IMR-90 (cell line): ENCODE data around the gene TCF4. TPM values are rescaled to one million over a fixed set of nuclear protein-coding genes. Genes with fewer than 3 reads are reported as not detected.
A peak's percentile ranks its signal among the peaks of the same experiment; 100 is the strongest.

Source experiments
- ATAC-seq: fragments of 200-7000 bp; cut with Tn5 transposase; 2 replicates; pipeline ENCODE4 v1.9.1; 2020; ENCODE audit warnings: low read depth, mild to moderate bottlenecking, moderate library complexity
- BruUV-seq: library from RNA; stranded (reverse); fragments of 400-500 nt; replicated peaks from 2 replicates; lab custom pipeline; 2021; lab: Mats Ljungman, UMichigan
- CTCF ChIA-PET: fragments of 300-600 bp; formaldehyde crosslinking; extraction: SDS; loops from one replicate; lab custom pipeline; 2021; ENCODE audit warnings: antibody characterized with exemption; lab: Yijun Ruan, JAX
- POLR2A ChIA-PET: fragments of 300-600 bp; sonication (Branson Sonifier 250); formaldehyde crosslinking; loops from one replicate; lab custom pipeline; 2022; ENCODE audit warnings: antibody characterized with exemption; ENCODE audit not compliant: unreplicated experiment; lab: Charles Lee
- DNase-seq: peaks from one replicate; pipeline ENCODE4 v3.0.0; 2013
- H2AFZ ChIP-seq: replicated peaks from 2 replicates; pipeline ENCODE3; 2013; ENCODE audit warnings: low read length, mild to moderate bottlenecking; ENCODE audit not compliant: poor library complexity
- H2AK5ac ChIP-seq: 2 replicates; pipeline ENCODE4 v1.6.1; 2013; ENCODE audit warnings: low read depth, low read length, inconsistent platforms
- H2AK9ac ChIP-seq: replicated peaks from 2 replicates; pipeline ENCODE3; 2013; ENCODE audit warnings: mild to moderate bottlenecking, low read depth, low read length, moderate library complexity; ENCODE audit not compliant: poor library complexity
- H2BK120ac ChIP-seq: 2 replicates; pipeline ENCODE4 v1.6.1; 2013; ENCODE audit warnings: low read depth, low read length, inconsistent platforms
- H2BK15ac ChIP-seq: 3 replicates; pipeline ENCODE4 v1.6.1; 2013; ENCODE audit warnings: low read depth, low read length, inconsistent platforms
- H2BK20ac ChIP-seq: 2 replicates; pipeline ENCODE4 v1.6.1; 2013; ENCODE audit warnings: low read depth, mild to moderate bottlenecking, inconsistent platforms, low read length, moderate library complexity
- H2BK5ac ChIP-seq: 2 replicates; pipeline ENCODE4 v1.6.1; 2013; ENCODE audit warnings: mild to moderate bottlenecking, low read depth, low read length, inconsistent platforms; ENCODE audit not compliant: poor library complexity, severe bottlenecking
- H3K14ac ChIP-seq: replicated peaks from 2 replicates; pipeline ENCODE4 v1.6.1; 2013; ENCODE audit warnings: low read depth, low read length, inconsistent platforms
- H3K18ac ChIP-seq: 2 replicates; pipeline ENCODE4 v1.6.1; 2013; ENCODE audit warnings: low read depth, low read length, control low read depth
- H3K23ac ChIP-seq: 2 replicates; pipeline ENCODE4 v1.6.1; 2013; ENCODE audit warnings: low read depth, low read length, inconsistent platforms
- H3K27ac ChIP-seq: 2 replicates; pipeline ENCODE4 v1.5.1; 2013; ENCODE audit warnings: mild to moderate bottlenecking, control low read depth, low read length; ENCODE audit not compliant: insufficient read depth
- H3K27me3 ChIP-seq: 2 replicates; pipeline ENCODE4 v1.6.1; 2013; ENCODE audit warnings: low read length; ENCODE audit not compliant: control insufficient read depth, insufficient read depth
- H3K36me3 ChIP-seq: 2 replicates; pipeline ENCODE4 v1.6.1; 2013; ENCODE audit warnings: low read length, mixed read lengths; ENCODE audit not compliant: control insufficient read depth, insufficient read depth
- H3K4ac ChIP-seq: 2 replicates; pipeline ENCODE4 v1.6.1; 2013; ENCODE audit warnings: low read depth, low read length, inconsistent platforms
- H3K4me1 ChIP-seq: 2 replicates; pipeline ENCODE4 v1.6.1; 2013; ENCODE audit warnings: low read length, mixed read lengths; ENCODE audit not compliant: control insufficient read depth, insufficient read depth
- H3K4me2 ChIP-seq: 2 replicates; pipeline ENCODE4 v1.6.1; 2013; ENCODE audit warnings: low read depth, mild to moderate bottlenecking, control low read depth, low read length, moderate library complexity
- H3K4me3 ChIP-seq: 2 replicates; pipeline ENCODE4 v1.5.1; 2013; ENCODE audit warnings: low read depth, mild to moderate bottlenecking, control low read depth, low read length, moderate library complexity; ENCODE audit not compliant: insufficient read depth
- H3K56ac ChIP-seq: 2 replicates; pipeline ENCODE4 v1.6.1; 2013; ENCODE audit warnings: low read length, inconsistent platforms; ENCODE audit not compliant: insufficient read depth; ENCODE audit errors: extremely low read depth
- H3K79me1 ChIP-seq, 2 experiments: 2 replicates each; pipeline ENCODE4 v1.6.1; 2013; ENCODE audit warnings: low read length in 2 of 2, inconsistent platforms in 1 of 2, low read depth in 1 of 2
- H3K9ac ChIP-seq: 2 replicates; pipeline ENCODE4 v1.6.1; 2013; ENCODE audit warnings: low read depth, low read length, control low read depth
- H3K9me1 ChIP-seq: 2 replicates; pipeline ENCODE4 v1.6.1; 2013; ENCODE audit warnings: low read length, inconsistent platforms; ENCODE audit not compliant: insufficient read depth
- H3K9me3 ChIP-seq: 2 replicates; pipeline ENCODE4 v1.6.1; 2013; ENCODE audit warnings: low read length; ENCODE audit not compliant: control insufficient read depth, insufficient read depth
- H4K20me1 ChIP-seq: 2 replicates; pipeline ENCODE4 v1.6.1; 2013; ENCODE audit warnings: low read length, inconsistent platforms; ENCODE audit not compliant: insufficient read depth
- H4K5ac ChIP-seq: 2 replicates; pipeline ENCODE4 v1.6.1; 2013; ENCODE audit warnings: mild to moderate bottlenecking, low read depth, low read length, control low read depth
- H4K8ac ChIP-seq, 2 experiments: 2 replicates each; pipeline ENCODE4 v1.6.1; 2013; ENCODE audit warnings: low read depth in 2 of 2, low read length in 2 of 2, control low read depth in 1 of 2, inconsistent platforms in 1 of 2
- H4K91ac ChIP-seq: 2 replicates; pipeline ENCODE4 v1.6.1; 2013; ENCODE audit warnings: low read depth, low read length, inconsistent platforms; ENCODE audit not compliant: insufficient read depth
- BHLHE40 ChIP-seq: fragments of 150-350 bp; IDR thresholded peaks from 2 replicates; pipeline ENCODE4 v1.6.1; 2016; ENCODE audit warnings: mild to moderate bottlenecking, low read depth, low read length
- CEBPB ChIP-seq: IDR thresholded peaks from 2 replicates; pipeline ENCODE4 v1.6.1; 2012; ENCODE audit warnings: low read depth, low read length, improper control_type of control experiment
- CHD1 ChIP-seq: IDR thresholded peaks from 2 replicates; pipeline ENCODE4 v1.6.1; 2012; ENCODE audit warnings: low read depth, low read length, improper control_type of control experiment
- ELK1 ChIP-seq: fragments of 150-350 bp; IDR thresholded peaks from 2 replicates; pipeline ENCODE4 v1.6.1; 2016; ENCODE audit warnings: low read depth, mild to moderate bottlenecking, low read length, moderate library complexity, borderline replicate concordance
- MAZ ChIP-seq: IDR thresholded peaks from 2 replicates; pipeline ENCODE4 v1.6.1; 2012; ENCODE audit warnings: low read depth, mild to moderate bottlenecking, low read length, improper control_type of control experiment, moderate library complexity, borderline replicate concordance
- MXI1 ChIP-seq: IDR thresholded peaks from 2 replicates; pipeline ENCODE4 v1.6.1; 2012; ENCODE audit warnings: low read depth, mild to moderate bottlenecking, low read length, moderate library complexity, borderline replicate concordance
- POLR2A ChIP-seq: IDR thresholded peaks from 2 replicates; pipeline ENCODE4 v1.6.1; 2012; ENCODE audit warnings: mild to moderate bottlenecking, low read depth, low read length
- SMC3 ChIP-seq: fragments of 150-350 bp; IDR thresholded peaks from 2 replicates; pipeline ENCODE4 v1.6.1; 2016; ENCODE audit warnings: low read depth, mild to moderate bottlenecking, antibody characterized with exemption, low read length, moderate library complexity
- dilution Hi-C: fragments of 300-500 bp; cut with HindIII; formaldehyde crosslinking; loops from one replicate; pipeline ENCODE4 v1.14.3; 2018; ENCODE audit warnings: low sequenced_read_pairs; ENCODE audit not compliant: unreplicated experiment
- in situ Hi-C: fragments of 300-500 bp; cut with MboI; formaldehyde crosslinking; loops from 3 replicates; pipeline ENCODE4 v1.14.3; 2019; ENCODE audit warnings: low sequenced_read_pairs, inconsistent platforms, mixed read lengths
- intact Hi-C: fragments of 100-400 bp; cut with micrococcal nuclease; formaldehyde crosslinking; loops from 2 replicates; pipeline ENCODE4 v1.10.0; 2022
- polyA plus RNA-seq, 3 experiments: library from polyadenylated mRNA; depleted of rRNA; stranded (reverse); fragments of >200 nt; gene quantifications; 2 replicates each; pipeline ENCODE4 v1.2.3, GENCODE V29; 2012; ENCODE audit warnings: low replicate concordance in 1 of 3
- total RNA-seq: library from RNA; depleted of rRNA; stranded (reverse); fragments of >200 nt; gene quantifications from 2 replicates; pipeline ENCODE4 v1.2.3, GENCODE V29; 2012
- TF ChIP-seq, protein P1 (sequence below): conservative IDR thresholded peaks from 2 replicates; pipeline ENCODE4 v1.5.1; 2012; ENCODE audit warnings: mild to moderate bottlenecking, low read depth, low read length, improper control_type of control experiment
- TF ChIP-seq, protein P2 (sequence below): fragments of 150-350 bp; IDR thresholded peaks from 2 replicates; pipeline ENCODE4 v1.6.1; 2017; ENCODE audit warnings: mild to moderate bottlenecking, antibody characterized with exemption, low read length, low read depth

The TCF4 gene
- total and polyA plus RNA-seq, 2 of the 4 experiments (the other 2 are of a cell fraction): 30.0 to 87.1 TPM

DNA sequence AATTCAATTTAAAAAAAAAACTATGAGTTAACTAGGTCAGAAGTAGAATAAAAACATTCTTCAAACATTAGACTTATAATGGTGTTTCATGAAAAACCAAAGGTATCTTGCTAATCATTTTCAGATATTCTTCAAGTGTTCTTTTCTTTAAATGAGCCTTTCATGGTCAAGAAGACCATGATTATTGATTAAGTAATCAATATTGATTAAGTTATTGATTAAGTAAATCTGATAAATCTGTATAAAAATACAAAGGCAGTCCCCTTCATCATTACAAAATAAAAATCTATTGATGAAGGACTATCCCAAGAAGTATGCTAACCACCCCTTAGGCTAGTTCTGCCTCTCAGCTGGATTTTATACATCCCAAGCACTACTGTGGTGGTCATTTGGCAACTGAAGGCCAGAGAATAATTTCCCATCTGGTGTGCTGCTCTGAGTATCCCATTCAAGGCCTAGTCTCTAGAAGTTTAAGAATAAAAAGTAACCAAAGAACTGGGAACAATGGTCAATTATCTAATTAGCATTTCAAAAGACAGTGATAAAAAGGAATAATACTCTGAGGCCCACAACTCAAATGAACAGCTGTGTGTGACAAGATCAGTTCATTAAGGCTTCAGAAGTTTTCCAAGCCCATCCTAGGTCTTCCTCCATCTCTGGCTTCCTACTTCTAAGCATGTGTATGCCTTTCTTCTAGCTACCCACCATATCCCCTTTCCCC is 63.5 kb downstream of the TCF4 start:
- Histone ChIP-seq H2AK9ac (no peak overlapping the region), H3K36me3 (no peaks in the 10 kb centered on the region; the same call in 1 of the 2 replicates), H2BK5ac (no peak overlapping the region), H4K5ac (no peak overlapping the region; the same call in 1 of the 2 replicates), H3K9me1 (peaks cover 5% of the 10 kb centered on the region; the same call in 1 of the 2 replicates), H3K9me3 (no peaks in the 10 kb centered on the region), H3K4ac (no peak overlapping the region), H3K4me2 (no peak overlapping the region), H3K23ac (peak overlapping the region; percentile 64; the same call in 1 of the 2 replicates), H3K9ac (no peak overlapping the region), H2AK5ac (no peak overlapping the region), H4K91ac (no peak overlapping the region), H3K27me3 (no peaks in the 10 kb centered on the region), H2AFZ (no peak overlapping the region), H3K4me1 (peaks cover 8% of the 10 kb centered on the region; the same call in 1 of the 2 replicates), H3K18ac (no peak overlapping the region), H4K8ac (no peak overlapping the region), H2BK120ac (no peak overlapping the region), H3K79me1 (peaks cover 26 to 65% of the 10 kb centered on the region in 2 experiments), H3K14ac (no peak overlapping the region), H3K4me3 (no peak overlapping the region), H3K56ac (no peak overlapping the region), H4K20me1 (0 out of 2 replicates have a peak, but pooled peaks cover 5% of the 10 kb centered on the region), H3K27ac (no peak overlapping the region), H2BK20ac (no peak overlapping the region), H2BK15ac (no peak overlapping the region)
- POLR2A ChIA-PET: no interaction called here
- in situ Hi-C loops (no loop called here), dilution Hi-C loops (no loop called here), intact Hi-C loops (no loop called here)
- TF ChIP-seq CHD1 (no peak), CEBPB (no peak), MXI1 (no peak), MAZ (no peak), ELK1 (no peak), BHLHE40 (no peak), POLR2A (no peak), SMC3 (no peak)
- TF ChIP-seq, protein P1, sequence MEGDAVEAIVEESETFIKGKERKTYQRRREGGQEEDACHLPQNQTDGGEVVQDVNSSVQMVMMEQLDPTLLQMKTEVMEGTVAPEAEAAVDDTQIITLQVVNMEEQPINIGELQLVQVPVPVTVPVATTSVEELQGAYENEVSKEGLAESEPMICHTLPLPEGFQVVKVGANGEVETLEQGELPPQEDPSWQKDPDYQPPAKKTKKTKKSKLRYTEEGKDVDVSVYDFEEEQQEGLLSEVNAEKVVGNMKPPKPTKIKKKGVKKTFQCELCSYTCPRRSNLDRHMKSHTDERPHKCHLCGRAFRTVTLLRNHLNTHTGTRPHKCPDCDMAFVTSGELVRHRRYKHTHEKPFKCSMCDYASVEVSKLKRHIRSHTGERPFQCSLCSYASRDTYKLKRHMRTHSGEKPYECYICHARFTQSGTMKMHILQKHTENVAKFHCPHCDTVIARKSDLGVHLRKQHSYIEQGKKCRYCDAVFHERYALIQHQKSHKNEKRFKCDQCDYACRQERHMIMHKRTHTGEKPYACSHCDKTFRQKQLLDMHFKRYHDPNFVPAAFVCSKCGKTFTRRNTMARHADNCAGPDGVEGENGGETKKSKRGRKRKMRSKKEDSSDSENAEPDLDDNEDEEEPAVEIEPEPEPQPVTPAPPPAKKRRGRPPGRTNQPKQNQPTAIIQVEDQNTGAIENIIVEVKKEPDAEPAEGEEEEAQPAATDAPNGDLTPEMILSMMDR: no peak
- TF ChIP-seq, protein P2, sequence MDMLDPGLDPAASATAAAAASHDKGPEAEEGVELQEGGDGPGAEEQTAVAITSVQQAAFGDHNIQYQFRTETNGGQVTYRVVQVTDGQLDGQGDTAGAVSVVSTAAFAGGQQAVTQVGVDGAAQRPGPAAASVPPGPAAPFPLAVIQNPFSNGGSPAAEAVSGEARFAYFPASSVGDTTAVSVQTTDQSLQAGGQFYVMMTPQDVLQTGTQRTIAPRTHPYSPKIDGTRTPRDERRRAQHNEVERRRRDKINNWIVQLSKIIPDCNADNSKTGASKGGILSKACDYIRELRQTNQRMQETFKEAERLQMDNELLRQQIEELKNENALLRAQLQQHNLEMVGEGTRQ: no peak
- DNase-seq (no peak), ATAC-seq (no peak)
- BruUV-seq: no TSS peak
- CTCF ChIA-PET: interaction anchor here (0.6 to 0.7 kb wide), 2 partner anchors 58 to 249 kb away, joined by 3 to 8 read pairs; no protein-coding TSS in a partner anchor
